ENCODE measurements around the gene NPIPA1. TPM values are rescaled to one million over a fixed set of nuclear protein-coding genes. Genes with fewer than 3 reads are reported as not detected.
"Not testable (repeated sequence)": the region's sequence is repeated elsewhere in the genome, so short reads cannot be mapped to it uniquely, and the experiment has no call there.

Gene NPIPA1
- total and polyA plus RNA-seq, 9 of the 15 experiments (the other 6 are each of a cell fraction or from before 2014, with no cell fraction given): 8.2 to 48.7 (median 27.2) TPM

DNA sequence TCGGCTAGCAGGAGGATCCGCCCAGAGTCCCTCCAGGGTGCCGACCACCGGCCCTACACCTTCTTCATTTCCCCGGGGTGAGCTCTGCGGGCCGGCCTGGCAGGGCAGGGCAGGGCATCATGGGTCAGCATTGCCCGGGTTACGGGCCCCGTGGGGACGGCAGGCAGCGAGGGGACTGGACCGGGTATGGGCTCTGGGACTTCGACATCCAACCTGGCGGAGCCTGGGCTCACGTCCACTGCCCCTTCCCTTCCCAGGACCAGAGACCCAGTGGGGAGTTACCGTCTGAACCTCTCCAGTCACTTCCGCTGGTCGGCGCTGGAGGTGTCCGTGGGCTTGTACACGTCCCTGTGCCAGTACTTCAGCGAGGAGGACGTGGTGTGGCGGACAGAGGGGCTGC, 7.0 kb upstream of the NPIPA1 start:
- FAIRE-seq; BruUV-seq (replicated peaks); H3K27me3 ChIP-seq (ENCODE audit: control insufficient read depth in 2 of 2, insufficient read depth in 2 of 2, low read length in 2 of 2); H3K4me3 ChIP-seq; H3K27ac ChIP-seq (ENCODE audit: extremely low read depth, low read depth, low read length); H3K9me3 ChIP-seq (replicated peaks; ENCODE audit: control insufficient read depth, insufficient read depth, low read depth, low read length); H3K9ac ChIP-seq (ENCODE audit: insufficient read depth in 1 of 2, low read depth in 2 of 2, low read length in 2 of 2); in situ Hi-C loops (cut with MboI); H3K36me3 ChIP-seq (ENCODE audit: control insufficient read depth, insufficient read depth, low read length); H3K79me2 ChIP-seq (ENCODE audit: control insufficient read depth, insufficient read depth, low read length); H3K9me1 ChIP-seq (ENCODE audit: control insufficient read depth, insufficient read depth, low read length); intact Hi-C loops (cut with micrococcal nuclease); CTCF ChIA-PET (ENCODE audit: low intra/inter-chr PET ratio); ATAC-seq; H3K4me1 ChIP-seq (replicated peaks in 1 of 2; ENCODE audit: control insufficient read depth in 2 of 2, insufficient read depth in 2 of 2, low read length in 2 of 2); H2AFZ ChIP-seq (ENCODE audit: low read depth, low read length); DNase-seq (ENCODE audit: extremely low read depth in 1 of 4, low spot score in 3 of 4); H4K20me1 ChIP-seq (replicated peaks; ENCODE audit: control insufficient read depth, insufficient read depth, low read length); H3K4me2 ChIP-seq (ENCODE audit: insufficient read depth, low read length); POLR2A ChIA-PET: not testable (repeated sequence)
- WGBS (ENCODE audit: insufficient coverage, low coverage, missing lambda C conversion rate): 70% methylated on average over 2 of the region's 25 CpGs

DNA sequence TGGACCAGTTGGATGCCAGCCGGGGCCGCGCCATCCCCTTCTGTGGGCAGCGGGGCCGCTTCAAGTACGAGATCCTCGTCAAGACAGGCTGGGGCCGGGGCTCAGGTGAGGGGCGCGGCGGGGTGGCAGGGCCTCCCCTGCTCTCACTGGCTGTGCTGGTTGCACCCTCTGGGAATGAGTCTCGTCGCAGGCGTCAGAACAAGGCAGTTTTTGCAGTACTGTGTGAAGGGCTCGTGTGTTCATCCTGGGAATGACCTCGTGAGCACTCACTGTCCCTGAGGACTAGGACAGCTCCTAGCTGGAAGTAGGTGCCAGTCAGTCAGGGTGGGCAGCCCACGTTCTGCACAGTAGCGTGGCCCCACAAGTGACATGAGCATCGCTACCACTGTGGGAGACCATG, 6.3 kb upstream of the NPIPA1 start:
- DNase-seq (ENCODE audit: extremely low read depth in 1 of 4, low spot score in 3 of 4); H3K79me2 ChIP-seq (ENCODE audit: control insufficient read depth, insufficient read depth, low read length); H3K4me1 ChIP-seq (replicated peaks in 1 of 2; ENCODE audit: control insufficient read depth in 2 of 2, insufficient read depth in 2 of 2, low read length in 2 of 2); H4K20me1 ChIP-seq (replicated peaks; ENCODE audit: control insufficient read depth, insufficient read depth, low read length); H2AFZ ChIP-seq (ENCODE audit: low read depth, low read length); BruUV-seq (replicated peaks); POLR2A ChIA-PET; CTCF ChIA-PET (ENCODE audit: low intra/inter-chr PET ratio); in situ Hi-C loops (cut with MboI); H3K9me3 ChIP-seq (replicated peaks; ENCODE audit: control insufficient read depth, insufficient read depth, low read depth, low read length); intact Hi-C loops (cut with micrococcal nuclease); H3K9me1 ChIP-seq (ENCODE audit: control insufficient read depth, insufficient read depth, low read length); H3K36me3 ChIP-seq (ENCODE audit: control insufficient read depth, insufficient read depth, low read length); H3K4me3 ChIP-seq; H3K27me3 ChIP-seq (ENCODE audit: control insufficient read depth in 2 of 2, insufficient read depth in 2 of 2, low read length in 2 of 2); FAIRE-seq; H3K4me2 ChIP-seq (ENCODE audit: insufficient read depth, low read length); H3K27ac ChIP-seq (ENCODE audit: extremely low read depth, low read depth, low read length); ATAC-seq; H3K9ac ChIP-seq (ENCODE audit: insufficient read depth in 1 of 2, low read depth in 2 of 2, low read length in 2 of 2): not testable (repeated sequence)
- WGBS (ENCODE audit: insufficient coverage, low coverage, missing lambda C conversion rate): 72% methylated on average over 5 of the region's 19 CpGs

DNA sequence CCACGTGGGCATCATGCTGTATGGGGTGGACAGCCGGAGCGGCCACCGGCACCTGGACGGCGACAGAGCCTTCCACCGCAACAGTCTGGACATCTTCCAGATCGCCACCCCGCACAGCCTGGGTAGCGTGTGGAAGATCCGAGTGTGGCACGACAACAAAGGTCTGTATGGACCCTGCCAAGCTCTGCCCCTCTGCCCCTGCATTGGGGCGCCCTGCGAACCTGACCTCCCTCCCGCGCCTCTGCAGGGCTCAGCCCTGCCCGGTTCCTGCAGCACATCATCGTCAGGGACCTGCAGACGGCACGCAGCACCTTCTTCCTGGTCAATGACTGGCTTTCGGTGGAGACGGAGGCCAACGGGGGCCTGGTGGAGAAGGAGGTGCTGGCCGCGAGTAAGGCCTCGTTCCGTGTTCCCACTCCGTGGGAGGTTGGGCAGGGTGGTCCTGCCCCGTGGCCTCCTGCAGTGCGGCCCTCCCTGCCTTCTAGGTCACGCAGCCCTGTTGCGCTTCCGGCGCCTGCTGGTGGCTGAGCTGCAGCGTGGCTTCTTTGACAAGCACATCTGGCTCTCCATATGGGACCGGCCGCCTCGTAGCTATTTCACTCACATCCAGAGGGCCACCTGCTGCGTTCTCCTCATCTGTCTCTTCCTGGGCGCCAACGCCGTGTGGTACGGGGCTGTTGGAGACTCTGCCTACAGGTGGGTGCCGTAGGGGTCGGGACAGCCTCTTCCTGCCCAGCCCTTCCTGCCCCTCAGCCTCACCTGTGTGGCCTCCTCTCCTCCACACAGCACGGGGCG, 4.5 kb upstream of the NPIPA1 start:
- H2AFZ ChIP-seq (ENCODE audit: low read depth, low read length): not testable (repeated sequence)

DNA sequence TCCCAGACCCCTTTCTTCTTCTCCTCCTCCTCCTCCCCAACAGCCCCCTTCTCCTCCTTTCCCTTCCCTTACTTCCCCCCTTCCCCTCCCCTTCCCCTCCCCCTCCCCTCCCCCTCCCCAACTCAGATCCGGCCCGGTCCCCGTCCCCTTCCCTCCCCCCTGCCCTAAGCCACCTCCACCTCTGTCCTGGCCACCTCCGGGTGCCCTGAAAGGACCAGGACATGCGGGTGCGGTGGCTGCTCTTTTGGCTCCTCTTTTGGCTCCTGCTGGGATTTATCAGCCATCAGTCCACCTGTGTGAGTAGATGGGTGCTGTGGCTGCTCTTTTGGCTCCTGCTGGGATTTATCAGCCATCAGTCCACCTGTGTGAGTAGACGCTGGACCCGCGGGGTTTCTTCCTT, 751 bp downstream of the NPIPA1 start:
- CTCF ChIA-PET (ENCODE audit: low intra/inter-chr PET ratio); ATAC-seq; POLR2A ChIA-PET; H3K4me3 ChIP-seq; H3K27me3 ChIP-seq (ENCODE audit: control insufficient read depth in 2 of 2, insufficient read depth in 2 of 2, low read length in 2 of 2); H3K4me1 ChIP-seq (replicated peaks in 1 of 2; ENCODE audit: control insufficient read depth in 2 of 2, insufficient read depth in 2 of 2, low read length in 2 of 2); FAIRE-seq; H3K27ac ChIP-seq (ENCODE audit: extremely low read depth, low read depth, low read length); H3K4me2 ChIP-seq (ENCODE audit: insufficient read depth, low read length); H4K20me1 ChIP-seq (replicated peaks; ENCODE audit: control insufficient read depth, insufficient read depth, low read length); in situ Hi-C loops (cut with MboI); H2AFZ ChIP-seq (ENCODE audit: low read depth, low read length); BruUV-seq (replicated peaks); H3K9me3 ChIP-seq (replicated peaks; ENCODE audit: control insufficient read depth, insufficient read depth, low read depth, low read length); H3K9ac ChIP-seq (ENCODE audit: insufficient read depth in 1 of 2, low read depth in 2 of 2, low read length in 2 of 2); H3K79me2 ChIP-seq (ENCODE audit: control insufficient read depth, insufficient read depth, low read length); H3K9me1 ChIP-seq (ENCODE audit: control insufficient read depth, insufficient read depth, low read length); H3K36me3 ChIP-seq (ENCODE audit: control insufficient read depth, insufficient read depth, low read length); intact Hi-C loops (cut with micrococcal nuclease); DNase-seq (ENCODE audit: extremely low read depth in 1 of 4, low spot score in 3 of 4): not testable (repeated sequence)
- 44% methylated on average over 3 of the region's 9 CpGs for WGBS (ENCODE audit: insufficient coverage, low coverage, missing lambda C conversion rate)

More for the DNA sequence above, 4.5 kb upstream of the NPIPA1 start:
- POLR2A ChIA-PET; ATAC-seq; DNase-seq (ENCODE audit: extremely low read depth in 1 of 4, low spot score in 3 of 4); H4K20me1 ChIP-seq (replicated peaks; ENCODE audit: control insufficient read depth, insufficient read depth, low read length); H3K4me3 ChIP-seq; H3K4me1 ChIP-seq (replicated peaks in 1 of 2; ENCODE audit: control insufficient read depth in 2 of 2, insufficient read depth in 2 of 2, low read length in 2 of 2); H3K79me2 ChIP-seq (ENCODE audit: control insufficient read depth, insufficient read depth, low read length); H3K9me1 ChIP-seq (ENCODE audit: control insufficient read depth, insufficient read depth, low read length); H3K4me2 ChIP-seq (ENCODE audit: insufficient read depth, low read length); CTCF ChIA-PET (ENCODE audit: low intra/inter-chr PET ratio); in situ Hi-C loops (cut with MboI); H3K36me3 ChIP-seq (ENCODE audit: control insufficient read depth, insufficient read depth, low read length); FAIRE-seq; BruUV-seq (replicated peaks); H3K27me3 ChIP-seq (ENCODE audit: control insufficient read depth in 2 of 2, insufficient read depth in 2 of 2, low read length in 2 of 2); H3K9ac ChIP-seq (ENCODE audit: insufficient read depth in 1 of 2, low read depth in 2 of 2, low read length in 2 of 2); H3K27ac ChIP-seq (ENCODE audit: extremely low read depth, low read depth, low read length); H3K9me3 ChIP-seq (replicated peaks; ENCODE audit: control insufficient read depth, insufficient read depth, low read depth, low read length); intact Hi-C loops (cut with micrococcal nuclease): not testable (repeated sequence)
- WGBS (ENCODE audit: insufficient coverage, low coverage, missing lambda C conversion rate): 68% methylated on average over 14 of the region's 47 CpGs
